CD4-positive, alpha-beta memory T cell (primary cell): ENCODE measurements around the gene RAB39A. TPM values are rescaled to one million over a fixed set of nuclear protein-coding genes. Genes with fewer than 3 reads are reported as not detected.

ENCODE experiments used
- CTCF ChIA-PET: fragments of 350-600 bp; sonication (Branson Sonifier 250); formaldehyde crosslinking; loops from one replicate; lab custom pipeline; 2021; ENCODE audit warnings: inconsistent platforms; ENCODE audit not compliant: partially characterized antibody; lab: Charles Lee
- POLR2A ChIA-PET: fragments of 350-600 bp; sonication (Branson Sonifier 250); formaldehyde crosslinking; loops from one replicate; lab custom pipeline; 2021; ENCODE audit not compliant: partially characterized antibody; lab: Charles Lee
- DNase-seq, 5 donors: peaks; one replicate each; pipeline versions ENCODE4 v3.0.0 to v3.0.0-alpha.2; 2020 to 2022; ENCODE audit warnings: mixed read lengths in 1 of 5
- H3K27ac ChIP-seq: one replicate; pipeline ENCODE4 v1.7.0; 2013; ENCODE audit warnings: low read depth, low read length
- H3K27me3 ChIP-seq: 2 replicates; pipeline ENCODE4 v1.7.0; 2013; ENCODE audit warnings: mild to moderate bottlenecking, low read length, moderate library complexity; ENCODE audit not compliant: insufficient read depth
- H3K36me3 ChIP-seq: 2 replicates; pipeline ENCODE4 v1.7.0; 2013; ENCODE audit warnings: mild to moderate bottlenecking, low read length, moderate library complexity; ENCODE audit not compliant: insufficient read depth
- H3K4me1 ChIP-seq: 2 replicates; pipeline ENCODE4 v1.7.0; 2013; ENCODE audit warnings: mild to moderate bottlenecking, low read length, moderate library complexity; ENCODE audit not compliant: insufficient read depth
- H3K4me3 ChIP-seq, 2 donors: one replicate each; pipeline ENCODE4 v1.7.0; 2013; ENCODE audit warnings: low read length in 2 of 2, mild to moderate bottlenecking in 1 of 2
- H3K9me3 ChIP-seq, 2 donors: one replicate each; pipeline ENCODE4 v1.7.0; 2013; ENCODE audit warnings: low read length in 2 of 2, control low read depth in 1 of 2; ENCODE audit not compliant: control insufficient read depth in 1 of 2
- H3K27ac Mint-ChIP-seq, 7 donors: one replicate each; pipeline ENCODE4 v1.8.0; 2020 to 2021; ENCODE audit warnings: mixed read lengths in 7 of 7, mild to moderate bottlenecking in 6 of 7, inconsistent platforms in 3 of 7, moderate library complexity in 3 of 7
- H3K27me3 Mint-ChIP-seq, 2 donors: one replicate each; pipeline ENCODE4 v1.8.0; 2020 to 2021; ENCODE audit warnings: mixed read lengths in 2 of 2
- H3K36me3 Mint-ChIP-seq, 2 donors: one replicate each; pipeline ENCODE4 v1.8.0; 2020 to 2021; ENCODE audit warnings: mixed read lengths in 2 of 2, inconsistent platforms in 1 of 2, mild to moderate bottlenecking in 1 of 2
- H3K4me1 Mint-ChIP-seq, 4 donors: one replicate each; pipeline ENCODE4 v1.8.0; 2020 to 2021; ENCODE audit warnings: mixed read lengths in 4 of 4, mild to moderate bottlenecking in 1 of 4
- H3K4me3 Mint-ChIP-seq, 8 donors: one replicate each; pipeline ENCODE4 v1.8.0; 2020 to 2021; ENCODE audit warnings: mixed read lengths in 8 of 8, mild to moderate bottlenecking in 7 of 8, moderate library complexity in 6 of 8, inconsistent platforms in 3 of 8
- H3K9me3 Mint-ChIP-seq, 8 donors: one replicate each; pipeline ENCODE4 v1.8.0; 2020 to 2021; ENCODE audit warnings: mixed read lengths in 8 of 8, mild to moderate bottlenecking in 5 of 8, inconsistent platforms in 3 of 8, moderate library complexity in 1 of 8
- intact Hi-C: fragments of 100-400 bp; cut with micrococcal nuclease; formaldehyde crosslinking; loops from one replicate; pipeline ENCODE4 v1.15.1; 2023
- polyA plus RNA-seq, 2 donors: library from polyadenylated mRNA; unstranded; fragments of 300-500 nt; fragmentation: Illumina TruSeq; gene quantifications; one replicate each; pipeline ENCODE4 v1.2.3, GENCODE V29; 2021
- total RNA-seq, 2 experiments: library from RNA; stranded (reverse); gene quantifications; one replicate each; pipeline ENCODE4 v1.2.3, GENCODE V29; 2021

The RAB39A gene
- total and polyA plus RNA-seq, 4 experiments from 2014 or later, result 0.17 TPM; not detected in 3

DNA sequence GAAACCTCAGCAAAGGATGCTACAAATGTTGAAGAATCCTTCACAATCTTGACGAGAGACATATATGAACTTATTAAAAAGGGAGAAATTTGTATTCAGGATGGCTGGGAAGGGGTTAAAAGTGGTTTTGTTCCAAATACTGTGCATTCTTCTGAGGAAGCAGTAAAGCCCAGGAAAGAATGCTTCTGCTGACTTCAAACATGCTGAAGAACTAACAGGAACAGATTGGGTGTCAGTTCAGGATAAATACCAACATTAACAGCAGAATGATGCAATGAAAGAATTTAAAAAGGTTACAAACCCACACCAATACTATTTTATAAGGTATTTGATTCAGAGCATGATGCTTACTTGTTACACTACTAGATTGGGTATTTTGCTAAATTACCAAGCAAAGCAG lies 33.9 kb downstream of the RAB39A start:
- no peak overlapping the region for H3K27ac Mint-ChIP-seq
- peaks cover 6 to 9% of the 10 kb centered on the region in 2 donors for H3K27me3 Mint-ChIP-seq

DNA sequence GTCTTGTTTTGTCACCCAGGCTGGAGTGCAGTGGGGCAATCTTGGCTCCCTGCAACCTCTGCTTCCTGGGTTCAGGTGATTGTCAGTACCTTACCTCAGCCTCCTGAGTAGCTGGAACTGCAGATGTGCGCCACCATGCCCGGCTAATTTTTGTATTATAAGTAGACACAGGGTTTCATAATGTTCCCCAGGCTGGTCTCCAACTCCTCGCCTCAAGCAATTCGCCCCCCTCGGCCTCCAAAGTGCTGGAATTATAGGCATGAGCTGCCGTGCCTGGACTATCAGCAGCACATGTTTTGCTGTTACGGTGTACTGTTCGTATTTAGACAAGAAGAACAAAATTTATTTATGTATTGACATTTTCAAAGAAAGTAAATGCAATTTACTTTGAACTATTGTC lies 34.8 kb downstream of the RAB39A start:
- Histone ChIP-seq H3K36me3 (no peaks in the 10 kb centered on the region), H3K4me1 (no peaks in the 10 kb centered on the region), H3K4me3 (no peak overlapping the region), H3K27ac (no peak overlapping the region), H3K9me3 (no peaks in the 10 kb centered on the region), H3K27me3 (no peaks in the 10 kb centered on the region)
- Mint-ChIP-seq H3K4me1 (no peaks in the 10 kb centered on the region), H3K4me3 (no peak overlapping the region), H3K36me3 (no peaks in the 10 kb centered on the region), H3K27ac (no peak overlapping the region), H3K27me3 (peaks cover 6% of the 10 kb centered on the region in 2 donors), H3K9me3 (no peaks in the 10 kb centered on the region)
- CTCF ChIA-PET, result no interaction called here
- intact Hi-C loops, result no loop called here
- POLR2A ChIA-PET, result no interaction called here
- no peak for DNase-seq

More for the DNA sequence above, 33.9 kb downstream of the RAB39A start:
- no peak for DNase-seq
- intact Hi-C loops, result no loop called here
- Mint-ChIP-seq H3K4me1 (no peaks in the 10 kb centered on the region), H3K9me3 (no peaks in the 10 kb centered on the region), H3K36me3 (no peaks in the 10 kb centered on the region), H3K4me3 (no peak overlapping the region)
- Histone ChIP-seq H3K9me3 (no peaks in the 10 kb centered on the region), H3K36me3 (no peaks in the 10 kb centered on the region), H3K4me3 (no peak overlapping the region), H3K27ac (no peak overlapping the region), H3K27me3 (no peaks in the 10 kb centered on the region), H3K4me1 (no peaks in the 10 kb centered on the region)
- CTCF ChIA-PET, result no interaction called here
- POLR2A ChIA-PET, result no interaction called here

DNA sequence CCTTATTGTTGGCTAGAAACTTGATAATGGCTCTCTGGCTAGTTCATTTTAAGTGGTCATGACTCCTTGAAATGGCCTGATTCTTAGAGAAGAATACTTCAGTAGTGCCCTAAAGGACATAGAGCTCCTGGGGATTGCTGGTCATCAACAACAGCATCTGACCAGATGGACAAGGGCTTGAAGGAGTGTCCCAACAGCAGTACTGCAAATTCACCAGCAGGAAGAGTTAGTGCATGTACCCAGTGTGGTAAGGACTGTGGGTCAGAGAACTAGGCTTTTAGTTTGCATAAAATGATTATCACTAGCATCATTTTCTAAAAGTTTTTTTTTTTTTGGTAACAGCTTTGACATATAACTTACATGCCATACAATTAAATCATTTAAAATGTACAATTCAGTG lies 41.0 kb downstream of the RAB39A start:
- ChIA-PET CTCF (no interaction called here), POLR2A (no interaction called here)
- Mint-ChIP-seq H3K36me3 (no peaks in the 10 kb centered on the region), H3K27me3 (peaks cover 1 to 8% of the 10 kb centered on the region in 2 donors), H3K27ac (no peak overlapping the region), H3K4me3 (no peak overlapping the region), H3K4me1 (no peaks in the 10 kb centered on the region), H3K9me3 (no peaks in the 10 kb centered on the region)
- no peaks in the 10 kb centered on the region for H3K36me3 ChIP-seq
- intact Hi-C loops, result no loop called here
- no peak overlapping the region for H3K27ac ChIP-seq
- H3K4me1 ChIP-seq, result no peaks in the 10 kb centered on the region
- H3K4me3 ChIP-seq, result no peak overlapping the region
- no peak for DNase-seq
- no peaks in the 10 kb centered on the region for H3K27me3 ChIP-seq
- no peaks in the 10 kb centered on the region for H3K9me3 ChIP-seq

DNA sequence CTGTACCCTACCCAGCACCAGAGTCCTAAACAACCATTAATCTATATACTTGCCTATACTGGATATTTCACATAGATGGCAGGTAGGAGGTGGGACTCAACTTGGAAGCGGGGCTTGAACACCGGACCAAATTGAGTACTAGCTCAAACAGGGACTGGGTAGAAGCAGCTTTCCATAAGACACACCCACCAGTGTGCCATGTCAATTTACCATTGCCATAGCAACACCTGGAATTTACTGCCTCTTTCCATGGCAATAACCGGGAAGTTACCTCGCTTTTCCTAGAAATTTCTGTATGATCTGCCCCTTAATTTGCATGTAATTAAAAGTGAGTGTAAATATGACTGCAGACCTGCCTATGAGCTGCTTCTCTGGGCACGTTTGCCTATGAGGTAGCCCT lies 41.8 kb downstream of the RAB39A start:
- peaks cover 1 to 8% of the 10 kb centered on the region in 2 donors for H3K27me3 Mint-ChIP-seq
- no peak overlapping the region for H3K4me3 Mint-ChIP-seq
- H3K36me3 ChIP-seq, result no peaks in the 10 kb centered on the region
- no peak overlapping the region for H3K27ac ChIP-seq
- DNase-seq, result no peak
- no peak overlapping the region for H3K4me3 ChIP-seq
- no peaks in the 10 kb centered on the region for H3K4me1 Mint-ChIP-seq
- CTCF ChIA-PET, result no interaction called here
- no peaks in the 10 kb centered on the region for H3K36me3 Mint-ChIP-seq
- H3K9me3 Mint-ChIP-seq, result no peaks in the 10 kb centered on the region
- H3K4me1 ChIP-seq, result no peaks in the 10 kb centered on the region
- H3K27me3 ChIP-seq, result no peaks in the 10 kb centered on the region
- intact Hi-C loops, result no loop called here
- POLR2A ChIA-PET, result no interaction called here
- H3K27ac Mint-ChIP-seq, result no peak overlapping the region
- no peaks in the 10 kb centered on the region for H3K9me3 ChIP-seq

DNA sequence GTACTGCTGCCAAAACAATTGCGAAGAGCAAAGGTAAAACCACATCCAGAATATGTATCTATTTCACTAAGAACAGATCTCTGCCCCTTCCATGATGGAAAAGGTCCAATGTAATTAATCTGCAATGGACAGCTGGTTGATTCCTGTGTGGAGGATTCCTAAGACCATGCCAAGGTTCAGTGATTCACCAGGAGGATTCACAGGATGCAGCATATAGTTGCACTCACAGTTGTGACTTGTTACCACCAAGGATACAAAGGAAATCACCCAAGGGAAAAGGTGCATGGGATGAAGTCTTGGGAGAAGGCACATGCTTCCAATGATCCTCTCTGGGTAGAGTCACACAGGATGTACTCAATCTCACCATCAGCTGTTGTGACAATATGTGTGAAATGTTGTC lies 45.4 kb downstream of the RAB39A start:
- ChIA-PET CTCF (no interaction called here), POLR2A (no interaction called here)
- H3K36me3 ChIP-seq, result no peaks in the 10 kb centered on the region
- H3K9me3 ChIP-seq, result no peaks in the 10 kb centered on the region
- Mint-ChIP-seq H3K4me3 (no peak overlapping the region), H3K4me1 (no peaks in the 10 kb centered on the region), H3K27ac (no peak overlapping the region), H3K27me3 (peaks cover 4 to 10% of the 10 kb centered on the region in 2 donors), H3K9me3 (no peaks in the 10 kb centered on the region), H3K36me3 (no peaks in the 10 kb centered on the region)
- no peak overlapping the region for H3K27ac ChIP-seq
- no peak for DNase-seq
- no peaks in the 10 kb centered on the region for H3K27me3 ChIP-seq
- no peaks in the 10 kb centered on the region for H3K4me1 ChIP-seq
- no peak overlapping the region for H3K4me3 ChIP-seq
- intact Hi-C loops, result no loop called here

DNA sequence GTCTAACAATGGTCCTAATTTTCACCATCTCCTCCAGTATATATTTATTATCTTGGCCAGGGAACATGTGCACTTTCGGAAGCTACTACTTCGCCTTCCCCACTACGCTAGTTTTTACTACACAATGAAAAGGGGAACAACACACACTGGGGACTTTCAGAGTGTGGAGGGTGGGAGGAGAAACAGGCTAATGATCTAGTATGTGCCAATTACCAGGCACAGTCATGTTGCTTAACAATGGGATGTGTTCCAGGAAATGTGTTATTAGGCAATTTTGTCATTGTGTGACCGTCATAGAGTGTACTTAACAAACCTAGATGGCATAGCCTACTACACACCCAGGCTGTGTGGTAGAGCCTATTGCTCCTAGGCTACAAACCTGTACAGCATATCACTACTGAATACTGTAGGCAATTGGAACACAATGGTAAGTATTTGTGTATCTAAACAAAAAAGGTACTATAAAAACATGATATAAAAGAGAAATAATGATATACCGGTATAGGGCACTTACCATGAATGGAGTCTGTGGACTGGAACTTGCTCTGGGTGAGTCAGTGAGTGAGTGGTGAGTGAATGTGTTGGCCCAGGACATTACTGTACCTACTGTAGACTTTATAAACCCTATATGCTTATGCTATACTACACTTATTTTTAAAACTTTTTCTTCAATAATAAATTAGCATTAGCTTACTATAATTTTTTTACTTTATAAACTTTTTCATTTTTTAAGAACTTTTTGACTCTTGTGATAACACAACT lies 60.3 kb downstream of the RAB39A start:
- Histone ChIP-seq H3K4me1 (no peaks in the 10 kb centered on the region), H3K9me3 (no peaks in the 10 kb centered on the region), H3K27ac (no peak overlapping the region), H3K36me3 (no peaks in the 10 kb centered on the region), H3K27me3 (no peaks in the 10 kb centered on the region), H3K4me3 (no peak overlapping the region)
- Mint-ChIP-seq H3K4me3 (no peak overlapping the region), H3K36me3 (no peaks in the 10 kb centered on the region), H3K4me1 (no peaks in the 10 kb centered on the region), H3K27ac (no peak overlapping the region), H3K27me3 (peaks cover 5 to 8% of the 10 kb centered on the region in 2 donors), H3K9me3 (no peaks in the 10 kb centered on the region)
- intact Hi-C loops, result no loop called here
- POLR2A ChIA-PET, result no interaction called here
- DNase-seq, result no peak
- CTCF ChIA-PET, result no interaction called here

DNA sequence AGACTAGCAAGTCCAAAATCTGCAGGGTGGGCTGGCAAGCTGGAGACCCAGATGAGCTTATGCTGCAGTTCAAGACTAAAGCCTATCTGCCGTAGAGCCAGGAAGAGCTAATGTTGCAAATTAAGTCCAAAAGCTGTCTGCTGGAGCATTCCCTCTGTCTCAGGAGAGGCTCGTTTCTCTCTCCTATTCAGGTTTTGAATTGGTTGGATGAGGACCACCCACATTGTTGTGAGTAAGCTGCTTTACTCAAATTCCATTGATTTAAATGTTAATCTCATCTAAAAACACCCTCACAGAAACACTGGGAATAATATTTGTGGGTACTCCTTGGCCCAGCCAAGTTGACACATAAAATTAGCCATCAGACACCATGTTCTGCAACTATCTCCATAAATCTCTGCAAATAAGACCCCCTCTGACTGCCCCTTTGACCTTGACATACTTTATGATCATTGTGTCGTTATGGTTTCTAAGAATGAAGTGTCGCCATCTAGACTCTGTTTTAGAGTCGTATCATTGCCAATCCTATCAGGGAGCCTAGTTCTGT lies 63.7 kb downstream of the RAB39A start:
- no peak overlapping the region for H3K27ac Mint-ChIP-seq
- H3K27me3 Mint-ChIP-seq, result peaks cover 9 to 20% of the 10 kb centered on the region in 2 donors
- no peak overlapping the region for H3K4me3 ChIP-seq
- intact Hi-C loops, result no loop called here
- no peaks in the 10 kb centered on the region for H3K9me3 ChIP-seq
- CTCF ChIA-PET, result interaction anchor here (1.1 kb wide), 1 partner anchor 17 kb away, joined by 3 read pairs; the partner anchor contains the start of gene CUL5
- POLR2A ChIA-PET, result no interaction called here
- no peak overlapping the region for H3K27ac ChIP-seq
- H3K4me1 Mint-ChIP-seq, result no peaks in the 10 kb centered on the region
- H3K36me3 Mint-ChIP-seq, result no peaks in the 10 kb centered on the region
- H3K4me1 ChIP-seq, result no peaks in the 10 kb centered on the region
- no peak for DNase-seq
- H3K27me3 ChIP-seq, result no peaks in the 10 kb centered on the region
- H3K36me3 ChIP-seq, result no peaks in the 10 kb centered on the region
- no peak overlapping the region for H3K4me3 Mint-ChIP-seq
- no peaks in the 10 kb centered on the region for H3K9me3 Mint-ChIP-seq
